Mucosa of descending colon (tissue), 3 donors: ENCODE measurements around the gene SEC24D. TPM values are rescaled to one million over a fixed set of nuclear protein-coding genes. Genes with fewer than 3 reads are reported as not detected.

Experiments used
- ATAC-seq: fragments of 200-7000 bp; cut with Tn5 transposase; one replicate; pipeline ENCODE4 v1.9.1; 2020; ENCODE audit warnings: mild to moderate bottlenecking, moderate library complexity
- DNase-seq, 3 donors: peaks; one replicate each; pipeline ENCODE4 v3.0.0-alpha.2; 2020
- H3K36me3 ChIP-seq: fragments of 200-600 bp; one replicate; pipeline ENCODE4 v1.8.0; 2021; ENCODE audit warnings: low read depth, mild to moderate bottlenecking
- H3K4me1 ChIP-seq: fragments of 200-600 bp; one replicate; pipeline ENCODE4 v1.8.0; 2021; ENCODE audit warnings: low read depth, mild to moderate bottlenecking
- H3K4me3 ChIP-seq: fragments of 200-600 bp; one replicate; pipeline ENCODE4 v1.8.0; 2021; ENCODE audit warnings: mild to moderate bottlenecking
- H3K9me3 ChIP-seq: fragments of 200-600 bp; one replicate; pipeline ENCODE4 v1.8.0; 2021; ENCODE audit warnings: mild to moderate bottlenecking
- intact Hi-C, 2 donors: fragments of 100-400 bp; cut with DNase I in 1 of 2; cut with micrococcal nuclease in 1 of 2; formaldehyde crosslinking; loops; one replicate each; pipeline versions ENCODE4 v1.11.0 to v1.11.1; 2022; cut with DNase I, micrococcal nuclease
- total RNA-seq, 3 donors: library from RNA; stranded (reverse); fragmentation: NEBNext Ultra II Directional in 2 of 3; extraction: Animal tissue kit (Norgen Biotek cat#: 25700) in 2 of 3; gene quantifications; one replicate each; pipeline versions ENCODE4 v1.2.1 to v1.2.4, GENCODE V29; 2021 to 2023
- TF ChIP-seq, protein P1 (sequence below): fragments of 200-600 bp; IDR thresholded peaks from one replicate; pipeline ENCODE4 v1.8.0; 2022; ENCODE audit warnings: antibody characterized with exemption, mild to moderate bottlenecking
- donor health status: DM: no; HTN: no; CAD: no; lungs with moderate emphysema.
- donor health status: DM: no; HTN: no; CAD: no.
- donor health status: DM: no; HTN: yes; CAD: no.

SEC24D gene
- total RNA-seq, 3 donors from 2014 or later = 22.1 to 55.6 (median 45.3) TPM

DNA sequence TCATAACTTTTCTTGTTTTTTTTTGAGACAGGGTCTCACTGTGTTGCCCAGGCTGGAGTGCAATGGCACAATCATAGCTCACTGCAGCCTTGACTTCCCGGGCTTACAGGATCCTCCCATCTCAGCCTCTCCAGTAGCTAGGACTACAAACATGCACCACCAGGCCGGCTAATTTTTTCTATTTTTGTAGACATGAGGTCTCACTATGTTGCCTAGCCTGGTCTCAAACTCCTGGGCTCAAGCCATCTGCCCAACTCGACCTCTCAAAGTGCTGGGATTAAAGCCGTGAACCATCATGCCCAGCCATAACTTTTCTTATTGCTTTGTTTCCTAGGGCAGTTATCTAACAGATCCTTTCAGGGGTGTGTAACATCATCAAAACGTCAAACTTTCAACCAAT lies 11.8 kb downstream of the SEC24D start:
- no peak for ATAC-seq
- no peak for DNase-seq
- intact Hi-C loops = no loop called here
- no peaks in the 10 kb centered on the region for H3K9me3 ChIP-seq
- TF ChIP-seq, protein P1, sequence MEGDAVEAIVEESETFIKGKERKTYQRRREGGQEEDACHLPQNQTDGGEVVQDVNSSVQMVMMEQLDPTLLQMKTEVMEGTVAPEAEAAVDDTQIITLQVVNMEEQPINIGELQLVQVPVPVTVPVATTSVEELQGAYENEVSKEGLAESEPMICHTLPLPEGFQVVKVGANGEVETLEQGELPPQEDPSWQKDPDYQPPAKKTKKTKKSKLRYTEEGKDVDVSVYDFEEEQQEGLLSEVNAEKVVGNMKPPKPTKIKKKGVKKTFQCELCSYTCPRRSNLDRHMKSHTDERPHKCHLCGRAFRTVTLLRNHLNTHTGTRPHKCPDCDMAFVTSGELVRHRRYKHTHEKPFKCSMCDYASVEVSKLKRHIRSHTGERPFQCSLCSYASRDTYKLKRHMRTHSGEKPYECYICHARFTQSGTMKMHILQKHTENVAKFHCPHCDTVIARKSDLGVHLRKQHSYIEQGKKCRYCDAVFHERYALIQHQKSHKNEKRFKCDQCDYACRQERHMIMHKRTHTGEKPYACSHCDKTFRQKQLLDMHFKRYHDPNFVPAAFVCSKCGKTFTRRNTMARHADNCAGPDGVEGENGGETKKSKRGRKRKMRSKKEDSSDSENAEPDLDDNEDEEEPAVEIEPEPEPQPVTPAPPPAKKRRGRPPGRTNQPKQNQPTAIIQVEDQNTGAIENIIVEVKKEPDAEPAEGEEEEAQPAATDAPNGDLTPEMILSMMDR = no peak
- no peak overlapping the region for H3K4me3 ChIP-seq
- H3K36me3 ChIP-seq = no peaks in the 10 kb centered on the region
- peaks cover 15% of the 10 kb centered on the region for H3K4me1 ChIP-seq

DNA sequence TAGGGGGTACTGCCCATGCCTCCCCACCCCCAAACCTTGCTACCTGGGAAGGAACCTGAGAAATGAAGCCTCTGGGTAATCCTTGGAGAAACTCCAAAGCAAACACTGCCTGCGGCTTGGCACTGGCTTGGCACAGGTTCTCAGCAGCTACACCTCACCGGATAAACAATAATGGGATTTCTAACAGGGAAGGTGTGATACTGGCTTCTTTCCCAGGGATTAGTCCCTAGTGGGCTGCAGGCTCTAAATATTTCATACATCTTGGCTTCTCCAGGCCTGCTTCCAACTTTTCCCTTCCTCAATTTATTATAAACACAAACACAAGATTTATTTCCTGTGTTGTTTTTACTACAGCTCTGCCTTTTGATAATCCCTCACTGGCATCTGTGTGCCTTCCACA lies 12.5 kb downstream of the SEC24D start:
- intact Hi-C loops = no loop called here
- TF ChIP-seq, protein P1 = no peak
- Histone ChIP-seq H3K9me3 (no peaks in the 10 kb centered on the region), H3K4me3 (no peak overlapping the region), H3K4me1 (peaks cover 15% of the 10 kb centered on the region), H3K36me3 (no peaks in the 10 kb centered on the region)
- ATAC-seq (peak; percentile 87), DNase-seq (peak in 2 of 3 donors; percentile 53 to 69)

DNA sequence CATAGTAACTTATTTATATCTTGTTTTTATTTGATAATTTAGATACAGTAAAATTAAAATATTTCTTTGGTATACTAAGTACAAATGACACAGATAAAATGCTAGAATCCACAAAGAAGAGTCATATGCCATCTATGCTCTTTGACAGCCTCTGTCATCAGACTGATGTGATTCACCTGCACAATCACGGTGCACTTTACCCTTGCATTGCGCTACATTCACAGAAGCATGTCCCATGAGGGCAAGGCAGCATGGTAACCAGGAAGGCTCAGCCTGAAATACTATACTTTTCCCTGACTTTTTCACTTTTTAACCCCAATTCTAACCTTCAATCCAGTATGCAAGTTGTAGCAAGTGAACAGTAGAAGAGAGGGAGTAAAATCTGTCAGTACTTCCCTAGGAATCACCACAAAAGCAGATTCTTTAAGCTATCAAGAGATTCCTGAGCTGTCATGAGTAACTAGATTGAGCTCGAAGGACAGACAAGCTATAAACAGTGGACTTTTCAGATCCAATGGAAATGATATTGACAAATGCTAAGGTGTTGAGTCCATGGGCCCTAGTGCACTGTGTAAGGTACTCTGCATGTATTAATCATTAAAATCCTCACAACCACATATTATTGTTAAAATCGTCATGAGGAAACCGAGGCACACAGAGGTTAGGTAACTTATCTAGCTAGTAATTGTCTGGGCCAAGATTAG lies 14.2 kb downstream of the SEC24D start:
- DNase-seq = no peak
- intact Hi-C loops = no loop called here
- H3K4me1 ChIP-seq = peaks cover 12% of the 10 kb centered on the region

DNA sequence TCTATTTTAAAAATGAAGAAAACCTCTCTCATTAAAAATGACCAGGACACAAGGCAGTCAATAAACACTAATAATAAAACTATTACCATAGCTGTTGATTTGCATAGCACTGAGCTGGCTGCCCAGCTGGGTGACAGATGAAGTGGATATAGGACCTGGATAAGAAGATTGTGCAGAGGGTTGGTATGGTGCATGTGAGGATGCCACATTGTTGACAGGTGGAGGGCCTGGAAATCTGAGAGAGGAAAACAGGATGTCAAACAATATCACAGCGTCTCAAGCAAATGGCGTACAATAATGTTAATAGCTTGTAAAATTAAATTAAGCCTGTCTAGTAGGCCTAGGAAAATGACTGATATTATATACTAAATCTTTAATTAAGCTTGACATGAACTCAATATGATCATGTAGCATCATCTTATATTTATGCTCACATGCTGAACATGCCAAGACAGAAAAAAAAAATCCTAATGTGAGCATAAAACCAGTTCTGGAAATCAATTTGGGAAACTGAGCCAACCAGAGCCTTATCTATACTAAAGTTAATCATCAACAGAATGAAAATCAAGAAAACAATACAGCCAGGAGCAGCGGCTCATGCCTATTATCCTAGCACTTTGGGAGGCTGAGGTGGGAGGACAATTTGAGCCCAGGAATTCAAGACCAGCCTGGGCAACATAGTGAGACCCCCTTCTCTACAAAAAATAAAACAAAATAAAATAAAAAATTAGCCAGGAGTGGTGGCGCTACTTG lies 18.6 kb downstream of the SEC24D start:
- Histone ChIP-seq H3K4me3 (no peak overlapping the region), H3K9me3 (no peaks in the 10 kb centered on the region), H3K4me1 (no peaks in the 10 kb centered on the region), H3K36me3 (peaks cover 6% of the 10 kb centered on the region)
- ATAC-seq = no peak
- TF ChIP-seq, protein P1 = no peak
- intact Hi-C loops = no loop called here
- DNase-seq = no peak

More for the DNA sequence above, 14.2 kb downstream of the SEC24D start:
- Histone ChIP-seq H3K9me3 (no peaks in the 10 kb centered on the region), H3K36me3 (no peaks in the 10 kb centered on the region), H3K4me3 (no peak overlapping the region)
- peak; percentile 76 for ATAC-seq
- TF ChIP-seq, protein P1 = no peak

DNA sequence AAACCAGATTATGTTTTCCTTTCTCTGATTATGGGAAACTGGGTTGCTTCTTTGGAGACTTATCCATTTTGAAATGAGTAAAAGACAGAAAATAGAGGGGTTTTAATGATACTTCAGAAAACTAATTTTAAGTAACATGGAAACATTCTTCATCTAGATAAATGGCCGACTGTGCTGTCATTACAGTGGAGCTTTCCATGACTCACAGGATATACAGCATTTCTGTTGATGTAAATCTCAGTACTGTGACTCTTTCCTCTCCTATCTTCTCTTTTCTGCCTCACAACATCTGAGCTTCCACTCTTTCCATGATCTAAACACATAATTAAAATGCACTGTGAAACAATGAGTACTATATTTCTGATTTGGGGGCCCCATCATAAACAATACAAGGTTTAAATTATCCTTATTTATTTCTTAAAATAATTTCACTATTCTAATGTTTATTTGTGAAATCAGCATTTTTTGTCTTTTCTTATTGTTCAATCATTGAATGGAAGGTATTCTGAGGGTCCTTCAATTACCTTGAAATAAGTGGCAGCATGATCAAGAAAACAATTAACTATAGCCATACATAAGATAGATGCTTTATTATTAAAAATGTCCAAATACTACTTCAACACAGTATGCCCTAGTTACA lies 19.3 kb downstream of the SEC24D start:
- TF ChIP-seq, protein P1 = no peak
- ATAC-seq (no peak), DNase-seq (no peak)
- H3K9me3 ChIP-seq = no peaks in the 10 kb centered on the region
- H3K4me3 ChIP-seq = no peak overlapping the region
- H3K36me3 ChIP-seq = peaks cover 6% of the 10 kb centered on the region
- intact Hi-C loops = no loop called here
- H3K4me1 ChIP-seq = no peaks in the 10 kb centered on the region
